DOHH2 (cell line): Measurements from ENCODE around the gene WDR59.
"Not testable (repeated sequence)": the region's sequence is repeated elsewhere in the genome, so short reads cannot be mapped to it uniquely, and the experiment has no call there.

Experiments used
- CTCF ChIP-seq: fragments of 200-600 bp; sonication (generic); IDR thresholded peaks from one replicate; pipeline ENCODE4 v1.5.1; 2014; ENCODE audit warnings: antibody characterized with exemption, mild to moderate bottlenecking, low read depth, low read length; ENCODE audit not compliant: poor library complexity, severe bottlenecking
- EZH2phosphoT487 ChIP-seq: fragments of 200-600 bp; sonication (generic); IDR thresholded peaks from 2 replicates; pipeline ENCODE4 v1.6.1; 2017; ENCODE audit warnings: borderline replicate concordance, mild to moderate bottlenecking, antibody characterized with exemption, low read length, moderate library complexity, mixed read lengths

- not testable (repeated sequence) for TF ChIP-seq CTCF, EZH2phosphoT487
Measured at GRCh38 chr16:74989864-74990263, 4.9 kb upstream of the WDR59 start.
